GM19023 (cell line): ENCODE measurements around the gene SUPT3H.

ENCODE experiments used
- ATAC-seq: cut with Tn5 transposase; IDR thresholded peaks from one replicate; pipeline ENCODE4 v1.9.1; 2021; ENCODE audit warnings: mild to moderate bottlenecking, moderate library complexity; ENCODE audit not compliant: unreplicated experiment

Gene SUPT3H

DNA sequence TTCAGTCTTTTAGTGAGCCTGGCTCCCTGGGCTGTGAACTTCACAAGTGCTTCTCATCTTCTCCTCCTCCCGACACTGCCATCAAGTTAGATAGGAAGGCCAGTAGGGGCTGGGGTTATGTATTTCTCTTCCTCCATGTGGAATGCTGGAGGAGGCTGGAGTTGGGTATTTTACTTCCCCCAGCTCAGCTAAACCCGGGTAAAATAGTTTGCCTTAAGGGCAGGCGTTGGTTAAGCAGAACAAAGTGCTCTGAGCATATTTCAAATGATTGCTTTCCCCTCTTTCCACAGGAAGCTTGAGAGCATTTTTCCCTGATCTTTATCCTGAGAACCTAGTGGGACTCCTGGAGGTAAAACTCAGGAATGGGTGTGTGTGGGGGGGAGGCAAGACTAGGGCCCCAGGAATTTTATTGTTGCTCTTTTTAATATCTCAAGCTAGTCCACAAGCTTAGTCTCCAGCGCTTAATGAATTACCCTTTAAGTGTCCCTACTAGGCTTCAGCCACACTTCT lies 16.9 kb upstream of the SUPT3H start:
- no peak for ATAC-seq

DNA sequence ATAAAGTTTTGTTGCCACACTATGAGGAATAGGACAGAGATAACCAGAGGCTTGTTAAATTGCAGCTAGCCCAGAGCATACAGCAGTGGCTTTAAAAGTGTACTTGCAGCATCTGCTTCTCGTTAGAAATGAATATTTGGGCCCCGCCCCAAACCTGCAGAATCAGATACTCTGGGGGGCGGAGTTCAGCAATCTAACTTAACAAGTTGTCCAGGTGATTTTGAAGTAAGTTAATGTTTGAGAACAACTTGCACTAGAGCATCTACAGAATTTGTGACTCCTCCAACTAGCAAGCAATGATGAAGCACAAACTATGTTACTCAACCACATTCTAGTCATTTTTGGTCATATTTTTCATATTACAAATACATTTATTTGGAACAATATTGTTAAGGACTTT lies 10.6 kb upstream of the SUPT3H start:
- no peak for ATAC-seq

DNA sequence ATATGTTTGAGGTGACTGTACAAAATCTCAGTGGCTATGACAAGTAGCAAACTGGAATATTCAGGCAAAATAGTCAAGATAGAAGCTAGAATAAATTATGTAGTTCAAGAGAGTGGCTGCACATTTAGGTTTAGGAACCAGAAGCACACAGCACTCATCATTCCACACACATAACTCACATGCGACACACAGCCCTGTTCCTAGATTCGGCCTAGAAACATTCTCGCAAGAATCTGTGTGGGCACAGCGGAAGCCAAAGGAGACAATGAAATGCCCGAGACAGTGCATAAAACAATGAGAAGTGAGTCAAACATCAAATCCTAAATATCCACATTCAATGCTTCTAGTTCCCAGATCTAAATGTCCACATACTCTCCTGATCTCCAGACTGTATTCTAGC lies 9.5 kb upstream of the SUPT3H start:
- ATAC-seq: no peak

DNA sequence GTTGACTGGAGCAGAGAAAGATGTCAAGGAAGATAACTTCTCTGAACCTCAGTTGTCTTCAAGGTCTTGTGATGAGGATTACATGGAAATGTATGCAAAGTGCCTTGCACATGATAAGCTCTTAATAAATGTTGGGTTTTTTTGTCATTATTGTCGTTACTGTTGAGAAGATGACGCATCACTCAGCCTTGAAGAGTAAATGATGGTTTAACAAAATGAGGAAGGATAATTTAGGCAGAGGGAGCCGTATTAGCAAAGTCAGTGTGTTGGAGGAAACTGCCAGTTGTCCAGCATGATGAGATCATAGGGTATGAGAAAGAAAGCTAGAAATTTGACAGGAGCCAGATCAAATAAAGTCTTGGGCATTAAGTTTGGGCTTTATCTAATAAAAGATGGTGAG lies 8.8 kb upstream of the SUPT3H start:
- no peak for ATAC-seq

DNA sequence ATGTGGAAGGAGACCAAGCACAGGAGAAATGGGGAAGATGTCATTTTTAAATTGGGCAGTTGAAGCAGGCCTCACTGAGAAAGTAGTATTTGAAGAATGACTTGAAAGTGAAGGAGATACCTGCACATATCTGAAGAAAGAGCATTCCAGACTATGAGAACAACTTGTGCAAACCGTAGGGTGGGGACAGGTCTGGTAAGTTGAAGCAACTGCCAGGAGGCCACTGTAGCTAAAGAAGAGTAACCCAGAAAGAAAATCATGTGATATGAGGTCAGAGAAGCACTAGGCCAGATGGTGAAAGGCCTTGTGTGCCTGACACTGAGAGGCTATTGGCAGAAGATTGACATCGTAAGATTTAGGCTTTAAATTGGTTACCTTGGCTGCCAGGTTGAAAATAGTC lies 4.7 kb upstream of the SUPT3H start:
- ATAC-seq: no peak

DNA sequence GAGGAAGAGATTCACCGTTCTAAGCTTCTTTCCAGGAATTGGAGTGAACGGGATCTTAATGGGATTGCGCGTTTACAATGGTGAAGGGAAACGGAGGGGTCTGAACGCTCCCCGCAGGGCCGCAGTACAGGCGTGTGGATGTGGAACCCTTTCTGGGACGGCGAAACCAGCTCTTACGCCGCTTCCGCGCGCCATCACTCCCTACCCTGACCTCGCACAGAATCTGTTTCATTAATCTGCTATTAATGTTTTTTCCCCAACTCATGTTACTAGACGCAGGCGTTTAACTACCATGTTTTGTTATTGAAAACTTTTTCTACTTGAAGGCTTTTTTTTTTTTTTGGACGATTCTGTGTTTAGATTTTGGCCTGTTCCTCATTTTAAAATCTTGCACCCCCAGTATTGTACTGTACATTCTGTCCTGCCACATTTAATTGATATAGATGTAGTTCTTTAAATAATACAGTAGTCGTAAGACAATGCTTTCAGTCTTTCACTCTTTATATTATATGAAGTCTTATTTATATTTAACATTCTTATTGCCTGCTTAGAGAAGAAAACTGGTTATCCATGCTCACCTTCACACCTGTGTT lies 696 bp upstream of the SUPT3H start:
- ATAC-seq: peak; percentile 27

DNA sequence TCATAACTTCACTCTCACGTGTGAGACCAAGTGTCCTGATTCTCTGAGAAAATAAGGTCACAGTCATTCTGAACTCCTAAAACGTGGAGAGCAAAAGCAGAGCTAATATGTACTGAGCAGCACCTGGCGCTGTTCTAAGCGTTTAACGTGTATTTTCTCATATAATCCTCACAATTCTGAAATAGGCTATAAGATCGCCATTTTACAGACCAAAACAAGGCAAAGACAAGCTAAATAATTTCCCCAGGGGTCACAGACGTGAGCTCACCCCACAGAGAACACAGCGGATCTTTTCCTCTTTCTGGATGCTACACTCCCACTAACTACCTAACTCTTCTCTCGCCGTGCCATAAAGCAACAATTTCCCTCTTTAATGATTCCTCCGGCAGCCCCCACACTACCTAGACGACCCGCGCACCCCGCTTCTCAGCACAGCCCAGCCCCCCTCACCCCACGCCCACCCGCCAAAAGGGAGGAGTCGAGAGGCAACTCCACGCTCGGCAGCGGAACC lies 636 bp downstream of the SUPT3H start:
- ATAC-seq: peak; percentile 5

DNA sequence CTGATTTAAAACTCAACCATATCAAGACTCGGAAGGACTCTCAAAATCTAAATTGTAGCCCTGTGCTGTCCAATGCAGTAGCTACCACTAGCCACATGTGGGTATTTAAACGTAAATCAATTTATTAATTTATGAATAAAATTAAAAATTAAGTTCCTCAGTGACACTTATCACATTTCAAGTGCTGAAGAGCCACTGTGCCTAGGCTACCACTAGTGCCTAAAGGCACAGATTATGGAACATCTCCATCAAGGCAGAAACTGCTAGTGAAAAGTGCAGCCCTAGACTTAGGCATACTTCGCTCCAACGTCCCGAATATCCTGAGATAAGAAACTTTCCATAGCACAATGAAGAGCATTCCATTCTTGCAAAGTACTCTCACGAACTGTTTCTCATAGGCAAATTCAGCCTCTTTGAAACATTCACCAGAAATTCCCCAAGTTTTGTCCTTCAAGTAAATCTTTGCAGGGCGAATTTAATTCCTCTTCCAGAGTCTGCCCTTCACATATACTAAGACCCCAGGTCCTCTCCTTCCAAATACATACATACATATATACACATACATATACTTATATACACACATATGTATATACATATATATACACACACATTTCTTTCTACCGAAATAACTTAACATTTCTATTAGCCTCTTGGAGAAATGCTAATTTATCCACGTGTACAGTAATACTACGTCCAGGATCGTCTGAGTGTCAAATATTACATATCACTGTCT lies 1.3 kb downstream of the SUPT3H start:
- ATAC-seq: no peak

DNA sequence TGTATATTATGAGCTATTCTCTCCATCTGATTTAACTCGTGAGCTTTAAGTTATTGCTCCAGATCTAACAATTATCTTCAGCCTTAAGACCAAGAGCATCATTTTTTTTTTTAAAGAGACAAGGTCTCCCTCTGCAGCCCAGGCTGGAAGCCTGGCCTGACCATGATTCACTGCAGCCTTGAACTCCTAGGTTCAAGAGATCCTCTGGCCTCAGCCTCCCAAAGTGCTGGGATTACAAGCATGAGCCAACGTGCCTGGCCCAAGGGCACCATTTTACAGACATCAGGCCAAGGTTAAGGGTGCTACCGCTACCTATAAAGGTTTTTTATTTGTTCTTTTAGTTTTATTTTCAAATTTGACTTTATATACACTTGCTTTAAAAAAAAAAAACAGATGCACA lies 2.3 kb downstream of the SUPT3H start:
- no peak for ATAC-seq

DNA sequence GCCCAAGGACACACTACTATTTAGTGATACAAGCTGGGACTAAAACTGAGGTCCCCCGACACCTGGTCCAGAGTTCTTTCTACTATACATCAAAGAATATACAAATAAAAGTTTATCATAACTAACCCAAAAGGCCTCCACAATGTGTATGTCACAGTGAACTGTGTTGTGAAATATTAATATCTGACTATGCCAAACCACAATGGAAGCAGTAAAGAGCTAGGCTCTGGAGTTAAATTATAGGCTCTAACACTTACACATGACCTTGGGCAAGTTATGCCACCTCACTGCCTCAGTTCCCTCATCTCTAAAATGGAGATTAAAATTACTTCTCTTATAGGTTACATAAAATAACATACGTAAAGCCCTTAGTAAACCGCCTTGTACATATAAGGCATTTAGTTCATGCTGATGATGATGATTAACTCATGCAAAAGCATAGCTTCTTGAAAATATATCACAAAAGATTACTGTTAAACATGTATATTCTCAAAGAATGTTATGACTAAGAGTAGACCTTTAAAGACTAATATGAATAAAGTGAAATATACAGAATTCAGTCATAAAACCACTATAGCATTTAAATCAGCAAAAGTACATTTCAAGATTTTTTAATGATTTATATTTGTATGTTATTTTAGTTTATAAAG lies 5.7 kb downstream of the SUPT3H start:
- no peak for ATAC-seq

DNA sequence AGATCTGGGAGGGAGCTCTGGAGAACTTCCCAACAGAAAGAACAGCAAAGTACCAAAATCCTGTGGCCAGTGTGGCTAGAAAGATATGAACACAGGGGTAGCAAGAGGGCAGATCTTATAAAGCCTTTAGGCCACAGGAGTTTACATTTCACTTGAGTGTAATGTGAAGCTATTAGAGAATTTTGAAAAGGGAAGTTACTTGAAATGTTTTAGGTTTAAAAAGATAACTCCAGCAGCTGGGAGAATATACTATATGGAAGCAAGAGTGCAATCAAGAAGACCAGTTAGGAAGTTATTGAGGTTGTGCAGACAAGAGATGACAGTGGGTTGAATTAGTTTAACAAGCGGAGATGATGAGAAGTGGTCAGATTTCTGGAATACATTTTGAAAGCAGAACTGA lies 7.9 kb downstream of the SUPT3H start:
- no peak for ATAC-seq

DNA sequence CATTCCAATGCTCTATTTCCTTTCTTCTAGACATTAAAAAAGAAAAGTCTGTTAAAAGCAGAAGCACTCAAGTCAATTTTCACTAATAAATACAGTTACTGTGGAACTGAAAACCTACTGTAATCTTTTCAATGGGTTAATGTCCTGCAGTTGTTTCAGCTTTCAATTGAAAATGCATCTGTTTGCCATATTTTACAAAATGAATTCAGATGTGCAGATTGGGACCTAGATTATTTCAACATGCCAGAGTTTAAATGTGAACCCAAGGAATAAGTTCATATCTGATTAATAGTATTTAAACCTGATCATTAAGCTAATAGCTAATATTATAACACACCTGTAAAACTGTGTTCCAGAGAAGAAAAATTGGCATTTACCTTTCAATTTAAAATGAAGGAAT lies 9.7 kb downstream of the SUPT3H start:
- no peak for ATAC-seq

DNA sequence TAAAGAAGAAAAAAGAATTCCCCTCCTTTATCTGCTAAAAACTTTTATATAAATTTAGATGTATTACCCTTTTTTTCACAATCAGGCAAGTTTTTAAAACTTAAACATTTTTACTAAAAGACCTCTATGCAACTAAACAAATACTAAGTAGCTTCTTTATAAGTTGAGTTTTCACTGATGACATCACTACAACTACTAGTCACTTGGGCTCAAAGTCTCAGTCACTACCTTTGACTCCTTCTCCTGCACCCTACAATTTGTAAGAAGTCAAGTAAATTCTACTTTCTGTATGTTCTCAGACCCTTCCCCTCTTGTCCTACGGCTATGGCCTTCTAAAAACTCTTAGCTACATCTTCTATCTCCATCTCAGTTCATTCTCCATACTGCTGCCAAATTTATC lies 11.2 kb downstream of the SUPT3H start:
- no peak for ATAC-seq

DNA sequence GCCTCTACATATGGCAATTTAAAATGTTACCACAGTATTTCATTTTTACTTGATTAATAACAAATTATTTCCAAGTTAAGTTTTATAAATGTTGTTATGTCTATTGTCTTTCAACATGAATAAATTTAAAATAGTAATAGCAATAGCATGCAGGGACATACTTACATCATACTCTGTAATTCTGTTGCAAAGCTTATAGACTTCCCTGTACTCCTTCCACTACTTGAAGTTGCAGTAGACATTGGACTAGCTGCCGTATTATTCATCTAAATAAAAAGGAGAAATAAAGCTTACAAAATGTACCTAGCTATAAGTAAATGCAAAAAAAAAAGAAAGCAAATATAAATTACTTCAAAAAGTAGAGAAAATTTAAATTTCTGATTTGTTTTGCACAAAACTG lies 12.7 kb downstream of the SUPT3H start:
- no peak for ATAC-seq

DNA sequence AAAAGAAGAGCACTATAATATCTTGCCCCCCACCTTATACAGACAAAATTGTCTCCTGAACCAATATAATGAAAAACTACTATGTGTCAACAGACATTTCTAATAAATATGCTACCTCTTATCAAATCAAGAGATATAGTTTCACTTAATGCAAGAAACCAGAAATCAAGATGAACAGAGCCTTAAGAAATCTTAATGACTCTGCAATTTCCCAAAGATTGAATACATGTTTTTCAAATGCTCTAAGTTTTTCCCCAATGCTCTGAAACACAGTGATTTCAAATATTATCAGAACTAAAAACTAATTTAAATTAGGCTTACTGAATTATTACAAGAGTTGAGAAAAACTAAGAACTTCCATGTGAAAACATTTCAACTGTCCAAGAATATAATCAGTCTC lies 13.3 kb downstream of the SUPT3H start:
- ATAC-seq: no peak

DNA sequence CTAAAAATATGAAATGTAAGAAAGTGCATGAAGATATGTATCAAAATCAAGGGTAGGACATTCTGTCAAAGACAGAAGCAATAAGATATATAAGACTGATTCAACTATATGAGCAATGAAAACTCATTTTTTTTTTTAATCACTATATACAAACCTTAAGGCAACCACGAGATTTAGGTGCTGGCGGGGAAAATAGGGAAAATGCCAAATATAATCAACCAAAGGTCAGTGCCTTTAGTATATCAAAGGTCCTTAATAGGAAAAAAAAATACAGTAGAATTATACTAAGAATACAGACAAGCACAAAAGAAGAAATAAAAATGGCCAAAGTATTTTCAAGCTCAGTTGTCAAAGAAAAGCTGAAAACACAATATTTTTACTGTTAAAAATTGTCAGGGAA lies 24.1 kb downstream of the SUPT3H start:
- ATAC-seq: no peak

DNA sequence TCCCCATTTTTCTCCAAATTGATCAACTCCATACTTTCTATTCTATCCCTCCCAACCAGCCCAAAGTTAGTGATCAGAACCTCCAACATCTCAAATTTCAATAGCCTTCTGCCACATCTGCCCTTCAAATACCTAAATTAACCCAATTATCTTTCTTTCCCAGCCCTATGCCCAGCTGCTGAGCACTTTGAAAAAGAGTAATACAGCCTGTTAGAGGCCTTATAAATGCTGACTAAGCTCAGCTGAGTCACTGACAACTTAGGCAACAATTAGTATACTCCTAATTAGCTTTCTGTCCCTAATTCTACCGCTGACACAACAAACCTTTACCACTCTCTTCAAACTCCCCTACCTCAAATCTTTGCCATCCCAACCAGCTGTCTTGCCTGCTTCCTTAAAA lies 26.1 kb downstream of the SUPT3H start:
- ATAC-seq: no peak

DNA sequence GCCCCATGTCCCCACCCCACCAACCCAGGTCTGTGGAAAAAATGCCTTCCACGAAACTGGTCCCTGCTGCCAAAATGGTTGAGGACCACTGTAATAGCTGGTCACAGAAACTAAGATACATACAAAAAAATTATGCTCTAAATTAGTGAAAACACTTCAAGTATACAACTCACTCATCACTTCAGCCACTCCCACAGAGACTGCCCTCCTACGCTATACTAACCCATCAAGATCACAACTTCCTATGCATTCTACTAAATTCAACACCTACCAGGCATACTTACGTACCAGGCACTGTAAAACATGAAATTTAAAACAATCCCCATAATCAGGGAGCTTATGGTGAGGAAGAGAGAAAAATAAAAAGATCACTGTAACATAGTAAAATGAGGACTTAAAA lies 26.7 kb downstream of the SUPT3H start:
- ATAC-seq: no peak

DNA sequence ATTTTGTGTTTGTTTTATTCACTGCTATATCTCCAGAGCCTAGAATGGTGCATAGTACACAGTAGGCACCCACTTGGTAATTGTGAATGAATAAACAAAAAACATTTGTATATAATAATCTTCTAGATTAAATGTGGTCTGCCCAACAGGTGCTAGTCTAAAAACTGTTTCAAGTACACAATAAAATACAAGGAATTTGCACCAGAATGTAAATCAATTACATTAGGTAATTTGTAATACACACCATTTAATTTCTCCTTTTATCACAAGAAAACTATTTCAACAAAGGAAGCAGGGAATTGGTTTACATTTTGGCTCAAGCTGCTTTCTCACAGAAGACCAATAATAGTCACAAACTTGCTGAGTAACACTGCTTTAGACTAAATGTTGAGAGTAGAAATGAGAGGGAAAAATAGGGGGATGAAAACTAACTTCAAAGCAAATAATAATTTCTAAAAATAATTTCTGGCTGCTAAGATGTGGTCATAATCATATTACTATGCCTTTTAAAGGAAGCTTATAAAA lies 27.5 kb downstream of the SUPT3H start:
- ATAC-seq: no peak

DNA sequence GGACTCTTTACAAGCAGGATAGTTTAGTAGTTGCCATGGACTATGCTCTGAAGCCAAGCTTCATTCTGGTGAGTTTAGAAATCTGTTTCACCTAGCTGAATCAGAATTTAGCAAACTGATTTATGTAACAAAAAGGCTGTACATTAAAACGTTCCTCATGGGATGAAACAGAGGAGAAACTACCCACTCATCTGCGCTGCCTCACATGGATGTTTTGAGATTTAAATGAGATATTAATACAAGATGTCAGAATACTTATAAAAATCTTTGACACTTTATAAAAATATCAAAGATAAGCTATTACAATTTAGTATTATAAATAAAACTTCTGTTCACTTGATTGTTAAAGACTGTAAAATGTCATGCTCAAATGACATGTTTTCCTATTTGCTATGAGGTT lies 32.8 kb downstream of the SUPT3H start:
- no peak for ATAC-seq

DNA sequence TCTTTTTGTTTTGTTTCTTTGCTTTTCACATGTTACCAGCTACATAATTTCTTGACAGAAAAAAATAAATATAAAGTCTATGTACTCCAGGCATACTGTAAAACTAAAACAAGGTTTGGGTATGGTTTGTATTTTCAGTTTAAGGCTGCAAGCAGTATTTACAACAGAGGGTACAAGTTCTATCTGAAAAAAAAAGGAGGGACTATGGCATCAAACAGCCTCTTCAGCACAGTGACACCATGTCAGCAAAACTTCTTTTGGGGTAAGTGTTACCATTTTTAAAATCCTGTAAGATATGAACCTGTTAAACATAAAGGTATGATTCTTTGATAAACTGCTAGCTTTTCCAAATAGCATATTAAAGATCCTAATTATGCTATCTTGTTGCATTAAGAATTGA lies 49.2 kb downstream of the SUPT3H start:
- ATAC-seq: no peak
